CD4-positive, alpha-beta memory T cell (primary cell): Measurements from ENCODE around the gene CYP4F8. TPM values are rescaled to one million over a fixed set of nuclear protein-coding genes. Genes with fewer than 3 reads are reported as not detected.
"Not testable (repeated sequence)": the region's sequence is repeated elsewhere in the genome, so short reads cannot be mapped to it uniquely, and the experiment has no call there.

Experiments used
- CTCF ChIA-PET: fragments of 350-600 bp; sonication (Branson Sonifier 250); formaldehyde crosslinking; loops from one replicate; lab custom pipeline; 2021; ENCODE audit warnings: inconsistent platforms; ENCODE audit not compliant: partially characterized antibody; lab: Charles Lee
- POLR2A ChIA-PET: fragments of 350-600 bp; sonication (Branson Sonifier 250); formaldehyde crosslinking; loops from one replicate; lab custom pipeline; 2021; ENCODE audit not compliant: partially characterized antibody; lab: Charles Lee
- DNase-seq, 5 donors: peaks; one replicate each; pipeline versions ENCODE4 v3.0.0 to v3.0.0-alpha.2; 2020 to 2022; ENCODE audit warnings: mixed read lengths in 1 of 5
- H3K27ac ChIP-seq: one replicate; pipeline ENCODE4 v1.7.0; 2013; ENCODE audit warnings: low read depth, low read length
- H3K27me3 ChIP-seq: 2 replicates; pipeline ENCODE4 v1.7.0; 2013; ENCODE audit warnings: mild to moderate bottlenecking, low read length, moderate library complexity; ENCODE audit not compliant: insufficient read depth
- H3K36me3 ChIP-seq: 2 replicates; pipeline ENCODE4 v1.7.0; 2013; ENCODE audit warnings: mild to moderate bottlenecking, low read length, moderate library complexity; ENCODE audit not compliant: insufficient read depth
- H3K4me1 ChIP-seq: 2 replicates; pipeline ENCODE4 v1.7.0; 2013; ENCODE audit warnings: mild to moderate bottlenecking, low read length, moderate library complexity; ENCODE audit not compliant: insufficient read depth
- H3K4me3 ChIP-seq, 2 donors: one replicate each; pipeline ENCODE4 v1.7.0; 2013; ENCODE audit warnings: low read length in 2 of 2, mild to moderate bottlenecking in 1 of 2
- H3K9me3 ChIP-seq, 2 donors: one replicate each; pipeline ENCODE4 v1.7.0; 2013; ENCODE audit warnings: low read length in 2 of 2, control low read depth in 1 of 2; ENCODE audit not compliant: control insufficient read depth in 1 of 2
- H3K27ac Mint-ChIP-seq, 7 donors: one replicate each; pipeline ENCODE4 v1.8.0; 2020 to 2021; ENCODE audit warnings: mixed read lengths in 7 of 7, mild to moderate bottlenecking in 6 of 7, inconsistent platforms in 3 of 7, moderate library complexity in 3 of 7
- H3K27me3 Mint-ChIP-seq, 2 donors: one replicate each; pipeline ENCODE4 v1.8.0; 2020 to 2021; ENCODE audit warnings: mixed read lengths in 2 of 2
- H3K36me3 Mint-ChIP-seq, 2 donors: one replicate each; pipeline ENCODE4 v1.8.0; 2020 to 2021; ENCODE audit warnings: mixed read lengths in 2 of 2, inconsistent platforms in 1 of 2, mild to moderate bottlenecking in 1 of 2
- H3K4me1 Mint-ChIP-seq, 4 donors: one replicate each; pipeline ENCODE4 v1.8.0; 2020 to 2021; ENCODE audit warnings: mixed read lengths in 4 of 4, mild to moderate bottlenecking in 1 of 4
- H3K4me3 Mint-ChIP-seq, 8 donors: one replicate each; pipeline ENCODE4 v1.8.0; 2020 to 2021; ENCODE audit warnings: mixed read lengths in 8 of 8, mild to moderate bottlenecking in 7 of 8, moderate library complexity in 6 of 8, inconsistent platforms in 3 of 8
- H3K9me3 Mint-ChIP-seq, 8 donors: one replicate each; pipeline ENCODE4 v1.8.0; 2020 to 2021; ENCODE audit warnings: mixed read lengths in 8 of 8, mild to moderate bottlenecking in 5 of 8, inconsistent platforms in 3 of 8, moderate library complexity in 1 of 8
- intact Hi-C: fragments of 100-400 bp; cut with micrococcal nuclease; formaldehyde crosslinking; loops from one replicate; pipeline ENCODE4 v1.15.1; 2023
- polyA plus RNA-seq, 2 donors: library from polyadenylated mRNA; unstranded; fragments of 300-500 nt; fragmentation: Illumina TruSeq; gene quantifications; one replicate each; pipeline ENCODE4 v1.2.3, GENCODE V29; 2021
- total RNA-seq, 2 experiments: library from RNA; stranded (reverse); gene quantifications; one replicate each; pipeline ENCODE4 v1.2.3, GENCODE V29; 2021

Gene CYP4F8
- total and polyA plus RNA-seq, 4 experiments from 2014 or later = not detected

- DNase-seq, H3K27me3 ChIP-seq, H3K4me1 ChIP-seq, H3K9me3 ChIP-seq, H3K27ac Mint-ChIP-seq, CTCF ChIA-PET, H3K36me3 Mint-ChIP-seq, H3K27ac ChIP-seq, H3K36me3 ChIP-seq, H3K4me3 Mint-ChIP-seq, H3K4me1 Mint-ChIP-seq, H3K4me3 ChIP-seq, POLR2A ChIA-PET, intact Hi-C loops: not testable (repeated sequence)
- Mint-ChIP-seq H3K9me3 (peaks cover 0 to 23% (median 17%) of the 10 kb centered on the region in 8 donors), H3K27me3 (peaks cover 30 to 32% of the 10 kb centered on the region in 2 donors)
These were observed 21.3 kb upstream of the CYP4F8 start for GRCh38 chr19:15593766-15594165.

GRCh38 chr19:15595069-15595468 lies 19.9 kb upstream of the CYP4F8 start:
- Histone ChIP-seq H3K9me3 (no peaks in the 10 kb centered on the region), H3K4me1 (no peaks in the 10 kb centered on the region), H3K27ac (no peak overlapping the region), H3K36me3 (no peaks in the 10 kb centered on the region), H3K4me3 (no peak overlapping the region), H3K27me3 (no peaks in the 10 kb centered on the region)
- DNase-seq = no peak
- POLR2A ChIA-PET = no interaction called here
- Mint-ChIP-seq H3K27ac (no peak overlapping the region), H3K9me3 (peaks cover 0 to 23% (median 17%) of the 10 kb centered on the region in 8 donors), H3K4me1 (no peaks in the 10 kb centered on the region), H3K4me3 (peak overlapping the region in 1 of 8 donors; percentile 36), H3K36me3 (no peaks in the 10 kb centered on the region), H3K27me3 (peaks cover 26 to 32% of the 10 kb centered on the region in 2 donors)
- intact Hi-C loops = no loop called here
- CTCF ChIA-PET = no interaction called here

- H3K9me3 ChIP-seq, POLR2A ChIA-PET, H3K4me3 Mint-ChIP-seq, intact Hi-C loops, H3K4me3 ChIP-seq, H3K27ac Mint-ChIP-seq, H3K9me3 Mint-ChIP-seq, H3K27me3 Mint-ChIP-seq, H3K27me3 ChIP-seq, H3K4me1 ChIP-seq, H3K36me3 Mint-ChIP-seq, H3K27ac ChIP-seq, H3K36me3 ChIP-seq, DNase-seq, H3K4me1 Mint-ChIP-seq: not testable (repeated sequence)
- CTCF ChIA-PET = interaction anchor here (0.6 kb wide), 1 partner anchor 554 kb away, joined by 3 read pairs; no protein-coding TSS in a partner anchor
These were observed 6.8 kb upstream of the CYP4F8 start for GRCh38 chr19:15607978-15608925.

GRCh38 chr19:15609261-15609660 lies 5.8 kb upstream of the CYP4F8 start:
- Histone ChIP-seq H3K9me3 (no peaks in the 10 kb centered on the region), H3K36me3 (no peaks in the 10 kb centered on the region), H3K4me3 (no peak overlapping the region), H3K27me3 (no peaks in the 10 kb centered on the region), H3K4me1 (no peaks in the 10 kb centered on the region), H3K27ac (no peak overlapping the region)
- CTCF ChIA-PET = no interaction called here
- Mint-ChIP-seq H3K9me3 (peaks cover 0 to 2% (median 0%) of the 10 kb centered on the region in 8 donors), H3K27ac (no peak overlapping the region), H3K4me3 (no peak overlapping the region), H3K36me3 (no peaks in the 10 kb centered on the region), H3K4me1 (no peaks in the 10 kb centered on the region), H3K27me3 (peaks cover 3 to 6% of the 10 kb centered on the region in 2 donors)
- intact Hi-C loops = no loop called here
- POLR2A ChIA-PET = no interaction called here
- no peak for DNase-seq

- H3K4me3 ChIP-seq = no peak overlapping the region
- no peaks in the 10 kb centered on the region for H3K4me1 ChIP-seq
- CTCF ChIA-PET = no interaction called here
- Mint-ChIP-seq H3K4me1 (no peaks in the 10 kb centered on the region), H3K4me3 (no peak overlapping the region), H3K9me3 (no peaks in the 10 kb centered on the region), H3K36me3 (no peaks in the 10 kb centered on the region), H3K27me3 (peaks cover 5 to 10% of the 10 kb centered on the region in 2 donors), H3K27ac (no peak overlapping the region)
- POLR2A ChIA-PET = no interaction called here
- intact Hi-C loops = no loop called here
- DNase-seq = no peak
- H3K27me3 ChIP-seq = no peaks in the 10 kb centered on the region
- no peak overlapping the region for H3K27ac ChIP-seq
- H3K9me3 ChIP-seq = no peaks in the 10 kb centered on the region
- no peaks in the 10 kb centered on the region for H3K36me3 ChIP-seq
These were observed 2.7 kb upstream of the CYP4F8 start for GRCh38 chr19:15612342-15612741.

GRCh38 chr19:15613338-15613737 lies 1.7 kb upstream of the CYP4F8 start:
- no peak overlapping the region for H3K27ac Mint-ChIP-seq
- no peak for DNase-seq
- Histone ChIP-seq H3K36me3 (no peaks in the 10 kb centered on the region), H3K4me3 (no peak overlapping the region), H3K4me1 (no peaks in the 10 kb centered on the region), H3K9me3 (no peaks in the 10 kb centered on the region), H3K27me3 (no peaks in the 10 kb centered on the region), H3K27ac (no peak overlapping the region)
- no peaks in the 10 kb centered on the region for H3K36me3 Mint-ChIP-seq
- no peak overlapping the region for H3K4me3 Mint-ChIP-seq
- H3K27me3 Mint-ChIP-seq = peaks cover 8 to 9% of the 10 kb centered on the region in 2 donors
- ChIA-PET CTCF (no interaction called here), POLR2A (no interaction called here)
- H3K4me1 Mint-ChIP-seq = no peaks in the 10 kb centered on the region
- H3K9me3 Mint-ChIP-seq = no peaks in the 10 kb centered on the region
- intact Hi-C loops = no loop called here

- no peaks in the 10 kb centered on the region for H3K9me3 ChIP-seq
- peaks cover 14 to 19% of the 10 kb centered on the region in 2 donors for H3K27me3 Mint-ChIP-seq
- ChIA-PET CTCF (no interaction called here), POLR2A (no interaction called here)
- H3K27ac ChIP-seq = no peak overlapping the region
- H3K4me1 ChIP-seq = no peaks in the 10 kb centered on the region
- no peaks in the 10 kb centered on the region for H3K36me3 Mint-ChIP-seq
- H3K4me3 Mint-ChIP-seq = no peak overlapping the region
- H3K4me1 Mint-ChIP-seq = no peaks in the 10 kb centered on the region
- H3K36me3 ChIP-seq = no peaks in the 10 kb centered on the region
- intact Hi-C loops = no loop called here
- no peak overlapping the region for H3K4me3 ChIP-seq
- no peaks in the 10 kb centered on the region for H3K27me3 ChIP-seq
- no peak overlapping the region for H3K27ac Mint-ChIP-seq
- no peak for DNase-seq
- no peaks in the 10 kb centered on the region for H3K9me3 Mint-ChIP-seq
These were observed 508 bp downstream of the CYP4F8 start for GRCh38 chr19:15615526-15615925.
